ENCODE measurements around the gene EXO5. TPM values are rescaled to one million over a fixed set of nuclear protein-coding genes. Genes with fewer than 3 reads are reported as not detected.
A peak's percentile ranks its signal among the peaks of the same experiment; 100 is the strongest.

Gene EXO5
- total and polyA plus RNA-seq, 2 donors (not counting 1 experiment from before 2014, with no cell fraction given), result 9.0 to 11.1 TPM

- Histone ChIP-seq H3K36me3 (ENCODE audit: control insufficient read depth, insufficient read depth, low read length) (no peaks in the 10 kb centered on the region), H4K20me1 (ENCODE audit: control insufficient read depth, extremely low read depth, insufficient read depth, low read length) (no peaks in the 10 kb centered on the region), H3K4me1 (ENCODE audit: control insufficient read depth, extremely low read depth, insufficient read depth, low read length) (no peaks in the 10 kb centered on the region), H3K4me3 (replicated peaks in 1 of 4; ENCODE audit: control extremely low read depth in 1 of 4, insufficient read depth in 1 of 4, low read depth in 3 of 4, low read length in 4 of 4) (peak overlapping the region; percentile 71 to 85 (median 78)), H3K4me2 (ENCODE audit: extremely low read depth, insufficient read depth, low read length) (peak overlapping the region; percentile 100), H2AFZ (ENCODE audit: low read length) (peak overlapping the region; percentile 95), H3K9ac (ENCODE audit: insufficient read depth, low read length) (peak overlapping the region; percentile 60), H3K9me3 (ENCODE audit: control insufficient read depth, insufficient read depth, low read depth, low read length) (no peaks in the 10 kb centered on the region), H3K27ac (ENCODE audit: insufficient read depth, low read length) (no peak overlapping the region), H3K27me3 (ENCODE audit: control insufficient read depth, insufficient read depth, low read length) (no peaks in the 10 kb centered on the region), H3K79me2 (ENCODE audit: control insufficient read depth, insufficient read depth, low read length) (no peaks in the 10 kb centered on the region)
- DNase-seq (ENCODE audit: low read depth in 2 of 2), result peak; percentile 28 to 31
- no peak for TF ChIP-seq EZH2 (IDR thresholded peaks at IDR 0.05; ENCODE audit: low read length, missing control alignments)
- TF ChIP-seq CTCF (conservative IDR thresholded peaks at IDR 0.05 in 1 of 2, IDR thresholded peaks at IDR 0.05 in 1 of 2; ENCODE audit: low read depth in 1 of 2, low read length in 2 of 2), result no peak
Measured at GRCh38 chr1:40477678-40478053, 30.9 kb upstream of the EXO5 start.

GRCh38 chr1:40478276-40478675 is 30.3 kb upstream of the EXO5 start:
- H2AFZ ChIP-seq (ENCODE audit: low read length), result no peak overlapping the region
- TF ChIP-seq EZH2 (IDR thresholded peaks at IDR 0.05; ENCODE audit: low read length, missing control alignments) (no peak), CTCF (conservative IDR thresholded peaks at IDR 0.05 in 1 of 2, IDR thresholded peaks at IDR 0.05 in 1 of 2; ENCODE audit: low read depth in 1 of 2, low read length in 2 of 2) (no peak)
- H3K27ac ChIP-seq (ENCODE audit: insufficient read depth, low read length), result no peak overlapping the region
- no peaks in the 10 kb centered on the region for H3K36me3 ChIP-seq (ENCODE audit: control insufficient read depth, insufficient read depth, low read length)
- no peaks in the 10 kb centered on the region for H3K27me3 ChIP-seq (ENCODE audit: control insufficient read depth, insufficient read depth, low read length)
- no peak for DNase-seq (ENCODE audit: low read depth in 2 of 2)
- H3K4me1 ChIP-seq (ENCODE audit: control insufficient read depth, extremely low read depth, insufficient read depth, low read length), result no peaks in the 10 kb centered on the region
- no peaks in the 10 kb centered on the region for H4K20me1 ChIP-seq (ENCODE audit: control insufficient read depth, extremely low read depth, insufficient read depth, low read length)
- peak overlapping the region; percentile 34 for H3K4me2 ChIP-seq (ENCODE audit: extremely low read depth, insufficient read depth, low read length)
- no peaks in the 10 kb centered on the region for H3K9me3 ChIP-seq (ENCODE audit: control insufficient read depth, insufficient read depth, low read depth, low read length)
- peak overlapping the region in 3 of 4 experiments; percentile 71 to 85 (median 73) for H3K4me3 ChIP-seq (replicated peaks in 1 of 4; ENCODE audit: control extremely low read depth in 1 of 4, insufficient read depth in 1 of 4, low read depth in 3 of 4, low read length in 4 of 4)
- H3K9ac ChIP-seq (ENCODE audit: insufficient read depth, low read length), result no peak overlapping the region
- H3K79me2 ChIP-seq (ENCODE audit: control insufficient read depth, insufficient read depth, low read length), result no peaks in the 10 kb centered on the region

GRCh38 chr1:40479156-40479555 is 29.4 kb upstream of the EXO5 start:
- no peaks in the 10 kb centered on the region for H3K4me1 ChIP-seq (ENCODE audit: control insufficient read depth, extremely low read depth, insufficient read depth, low read length)
- H3K9ac ChIP-seq (ENCODE audit: insufficient read depth, low read length), result no peak overlapping the region
- H3K79me2 ChIP-seq (ENCODE audit: control insufficient read depth, insufficient read depth, low read length), result no peaks in the 10 kb centered on the region
- no peaks in the 10 kb centered on the region for H3K36me3 ChIP-seq (ENCODE audit: control insufficient read depth, insufficient read depth, low read length)
- no peaks in the 10 kb centered on the region for H3K27me3 ChIP-seq (ENCODE audit: control insufficient read depth, insufficient read depth, low read length)
- TF ChIP-seq EZH2 (IDR thresholded peaks at IDR 0.05; ENCODE audit: low read length, missing control alignments) (no peak), CTCF (conservative IDR thresholded peaks at IDR 0.05 in 1 of 2, IDR thresholded peaks at IDR 0.05 in 1 of 2; ENCODE audit: low read depth in 1 of 2, low read length in 2 of 2) (no peak)
- no peaks in the 10 kb centered on the region for H3K9me3 ChIP-seq (ENCODE audit: control insufficient read depth, insufficient read depth, low read depth, low read length)
- no peak overlapping the region for H3K4me2 ChIP-seq (ENCODE audit: extremely low read depth, insufficient read depth, low read length)
- no peak overlapping the region for H2AFZ ChIP-seq (ENCODE audit: low read length)
- H3K4me3 ChIP-seq (replicated peaks in 1 of 4; ENCODE audit: control extremely low read depth in 1 of 4, insufficient read depth in 1 of 4, low read depth in 3 of 4, low read length in 4 of 4), result no peak overlapping the region
- DNase-seq (ENCODE audit: low read depth in 2 of 2), result no peak
- H3K27ac ChIP-seq (ENCODE audit: insufficient read depth, low read length), result no peak overlapping the region
- no peaks in the 10 kb centered on the region for H4K20me1 ChIP-seq (ENCODE audit: control insufficient read depth, extremely low read depth, insufficient read depth, low read length)
